Fibroblast of skin of scalp (primary cell): ENCODE data around the gene RYR3.

ENCODE experiments used
- DNase-seq: peaks from one replicate; pipeline ENCODE4 v3.0.0-alpha.2; 2013

The RYR3 gene

GRCh38 chr15:33320017-33320416 lies 9.2 kb downstream of the RYR3 start:
- no peak for DNase-seq

- no peak for DNase-seq
Measured at GRCh38 chr15:33322091-33322490, 11.3 kb downstream of the RYR3 start.

- DNase-seq, result no peak
Measured at GRCh38 chr15:33324609-33325008, 13.8 kb downstream of the RYR3 start.

GRCh38 chr15:33326908-33327307 lies 16.1 kb downstream of the RYR3 start:
- no peak for DNase-seq

- DNase-seq, result no peak
Measured at GRCh38 chr15:33328106-33328505, 17.3 kb downstream of the RYR3 start.

- DNase-seq, result no peak
Measured at GRCh38 chr15:33329457-33329856, 18.7 kb downstream of the RYR3 start.

GRCh38 chr15:33330931-33331330 lies 20.2 kb downstream of the RYR3 start:
- no peak for DNase-seq

- DNase-seq, result no peak
Measured at GRCh38 chr15:33341953-33342352, 31.2 kb downstream of the RYR3 start.

GRCh38 chr15:33343275-33343674 lies 32.5 kb downstream of the RYR3 start:
- DNase-seq, result no peak

GRCh38 chr15:33344111-33344510 lies 33.3 kb downstream of the RYR3 start:
- DNase-seq, result no peak

GRCh38 chr15:33344530-33344929 lies 33.8 kb downstream of the RYR3 start:
- no peak for DNase-seq

- DNase-seq, result no peak
Measured at GRCh38 chr15:33354411-33354810, 43.6 kb downstream of the RYR3 start.

GRCh38 chr15:33357845-33358244 lies 47.1 kb downstream of the RYR3 start:
- no peak for DNase-seq

GRCh38 chr15:33358306-33358705 lies 47.5 kb downstream of the RYR3 start:
- DNase-seq, result no peak

- DNase-seq, result no peak
Measured at GRCh38 chr15:33360886-33361285, 50.1 kb downstream of the RYR3 start.

GRCh38 chr15:33369941-33370622 lies 59.3 kb downstream of the RYR3 start:
- DNase-seq, result no peak

GRCh38 chr15:33370623-33371020 lies 59.9 kb downstream of the RYR3 start:
- DNase-seq, result no peak

- DNase-seq, result no peak
Measured at GRCh38 chr15:33371159-33371558, 60.4 kb downstream of the RYR3 start.

- DNase-seq, result no peak
Measured at GRCh38 chr15:33374226-33374914, 63.6 kb downstream of the RYR3 start.

GRCh38 chr15:33375236-33375635 lies 64.5 kb downstream of the RYR3 start:
- no peak for DNase-seq

GRCh38 chr15:33377204-33377603 lies 66.4 kb downstream of the RYR3 start:
- no peak for DNase-seq

- DNase-seq, result no peak
Measured at GRCh38 chr15:33378866-33379480, 68.2 kb downstream of the RYR3 start.

GRCh38 chr15:33380406-33380805 lies 69.6 kb downstream of the RYR3 start:
- DNase-seq, result no peak

GRCh38 chr15:33382491-33382890 lies 71.7 kb downstream of the RYR3 start:
- DNase-seq, result no peak
